ENCODE results near the gene MDM2. TPM values are rescaled to one million over a fixed set of nuclear protein-coding genes. Genes with fewer than 3 reads are reported as not detected.
A peak's percentile ranks its signal among the peaks of the same experiment; 100 is the strongest.

Gene MDM2
- 21.8 TPM for total RNA-seq

GRCh38 chr12:68807576-68808387 is at the start of gene MDM2:
MDM2 (plus strand) TSS chr12:68808177; CDS start chr12:68808478, 301 bp downstream.
- DNase-seq (ENCODE audit: low read depth in 2 of 3, low spot score in 2 of 3) = peak; percentile 97

- DNase-seq (ENCODE audit: low read depth in 2 of 3, low spot score in 2 of 3) = no peak
These were observed 48.1 kb upstream of the MDM2 start for GRCh38 chr12:68759852-68760251.

DNA sequence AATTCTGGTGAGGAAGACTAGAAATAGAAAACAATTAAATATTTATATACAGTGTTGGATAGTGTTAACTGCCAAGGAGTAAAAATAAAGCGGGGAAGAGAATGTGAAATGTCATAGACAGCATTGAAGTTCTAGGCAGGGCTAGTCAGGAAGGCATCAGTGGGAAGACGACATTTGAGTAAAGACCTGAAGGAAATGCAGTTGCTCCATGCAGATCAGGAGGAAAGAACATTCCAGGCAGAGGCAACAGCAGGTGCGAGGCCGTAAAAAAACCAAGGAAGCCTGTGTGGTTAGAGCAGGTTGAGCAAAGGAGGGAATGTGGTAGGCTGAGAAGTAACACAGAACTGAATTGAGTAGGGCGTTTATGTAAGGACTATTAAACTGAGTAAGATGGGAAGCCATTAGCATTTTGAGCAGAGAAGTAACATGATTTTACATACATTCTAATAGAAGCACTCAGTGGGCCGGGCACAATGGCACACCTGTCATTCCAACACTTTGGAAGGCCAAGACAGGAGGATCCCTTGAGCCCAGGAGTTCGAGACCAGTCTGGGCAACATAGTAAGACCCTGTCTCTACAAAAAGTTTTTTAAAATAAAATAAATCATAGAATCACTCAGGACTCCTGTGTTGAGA is 47.1 kb upstream of the MDM2 start:
- DNase-seq (ENCODE audit: low read depth in 2 of 3, low spot score in 2 of 3) = no peak

DNA sequence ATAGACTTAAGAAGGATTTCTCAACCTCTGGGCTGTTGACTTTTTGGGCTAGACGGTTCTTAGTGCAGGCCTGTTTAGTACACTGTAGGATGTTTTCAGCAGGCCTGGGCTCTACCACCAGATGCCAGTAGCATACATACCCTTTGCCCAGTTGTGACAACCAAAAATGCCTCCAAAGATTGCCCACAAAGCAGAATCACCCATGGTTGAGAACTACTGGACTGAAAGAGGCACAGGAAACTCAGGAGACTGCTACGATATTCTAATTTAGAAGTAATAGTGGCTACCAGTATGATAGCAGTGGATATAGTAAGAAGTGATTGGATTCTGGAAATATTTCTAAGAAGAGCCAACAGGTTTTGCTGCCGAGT is 46.5 kb upstream of the MDM2 start:
- no peak for DNase-seq (ENCODE audit: low read depth in 2 of 3, low spot score in 2 of 3)

DNA sequence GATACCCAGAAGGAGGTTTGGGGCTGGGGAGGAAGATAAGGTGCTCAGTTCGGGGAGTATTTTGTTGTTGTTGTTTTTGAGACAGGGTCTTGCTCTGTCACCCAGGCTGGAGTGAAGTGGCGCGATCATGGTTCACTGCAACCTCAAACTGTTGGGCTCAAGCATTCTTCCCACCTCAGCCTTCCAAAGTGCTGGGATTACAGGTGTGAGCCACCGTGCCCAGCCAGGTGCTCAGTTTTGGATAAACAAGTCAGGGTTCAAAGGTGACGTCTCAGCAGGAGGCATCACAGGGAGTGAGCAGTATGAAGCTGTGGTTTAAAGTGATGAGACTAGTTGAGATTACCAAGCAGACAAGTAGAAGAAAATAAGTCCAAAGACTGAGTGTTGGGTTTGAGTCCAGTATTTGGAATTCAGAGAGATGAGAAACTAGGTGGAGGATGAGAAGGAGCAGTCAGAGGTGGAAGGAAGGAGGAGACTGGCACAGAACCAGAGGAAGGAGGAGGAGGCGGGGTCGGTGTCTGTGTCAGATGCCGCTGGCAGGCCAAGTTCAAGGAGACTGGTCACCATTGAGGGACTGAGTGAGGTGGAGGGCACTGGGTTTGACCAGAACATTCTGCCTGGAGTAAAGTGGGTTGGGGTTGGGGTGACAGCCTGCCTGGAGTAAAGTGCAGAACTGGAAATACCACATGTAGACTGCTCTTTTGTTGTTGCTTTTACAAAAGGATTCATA is 45.9 kb upstream of the MDM2 start:
- DNase-seq (ENCODE audit: low read depth in 2 of 3, low spot score in 2 of 3) = no peak

- DNase-seq (ENCODE audit: low read depth in 2 of 3, low spot score in 2 of 3) = no peak
These were observed 45.3 kb upstream of the MDM2 start for GRCh38 chr12:68762691-68763090.

- DNase-seq (ENCODE audit: low read depth in 2 of 3, low spot score in 2 of 3) = no peak
These were observed 42.3 kb upstream of the MDM2 start for GRCh38 chr12:68765696-68766095.

GRCh38 chr12:68766646-68767045 is 41.3 kb upstream of the MDM2 start:
- DNase-seq (ENCODE audit: low read depth in 2 of 3, low spot score in 2 of 3) = no peak

DNA sequence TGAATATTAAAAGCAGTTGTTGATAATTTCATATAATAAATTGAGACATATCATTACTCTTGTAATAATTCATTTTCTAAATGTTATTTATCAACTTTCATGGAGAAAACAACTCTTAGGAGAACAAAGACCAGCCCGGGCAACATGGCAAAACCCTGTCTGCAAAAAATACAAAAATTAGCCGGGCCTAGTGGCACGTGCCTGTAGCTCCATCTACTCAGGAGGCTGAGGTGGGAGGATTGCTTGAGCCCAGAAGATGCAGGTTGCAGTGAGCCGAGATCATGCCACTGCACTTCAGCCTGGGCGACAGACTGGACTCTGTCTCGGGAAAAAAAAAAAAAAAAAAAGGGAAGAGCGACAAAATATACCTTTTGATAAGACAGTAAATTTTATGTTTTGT is 40.8 kb upstream of the MDM2 start:
- DNase-seq (ENCODE audit: low read depth in 2 of 3, low spot score in 2 of 3) = no peak

GRCh38 chr12:68768431-68768939 is 39.5 kb upstream of the MDM2 start:
- no peak for DNase-seq (ENCODE audit: low read depth in 2 of 3, low spot score in 2 of 3)

DNA sequence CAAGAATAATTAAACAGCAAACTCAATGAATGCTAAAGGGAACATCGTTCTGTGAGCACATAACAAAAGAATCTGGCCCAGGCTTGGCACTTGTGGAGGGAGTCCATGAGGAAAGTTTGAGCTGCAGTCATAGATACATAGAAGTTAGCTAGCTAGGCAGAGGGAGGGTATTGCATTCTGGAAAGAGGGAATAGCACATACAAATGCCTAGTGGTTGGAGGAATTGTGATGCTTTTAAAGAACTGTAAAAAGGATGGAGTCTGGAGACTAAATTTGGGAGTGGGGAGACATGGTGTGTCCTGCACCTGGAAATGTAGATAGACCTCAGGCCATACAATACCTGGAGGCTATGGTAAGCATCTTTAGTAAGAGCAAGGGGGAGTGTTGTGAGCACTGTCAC is 38.0 kb upstream of the MDM2 start:
- DNase-seq (ENCODE audit: low read depth in 2 of 3, low spot score in 2 of 3) = no peak

DNA sequence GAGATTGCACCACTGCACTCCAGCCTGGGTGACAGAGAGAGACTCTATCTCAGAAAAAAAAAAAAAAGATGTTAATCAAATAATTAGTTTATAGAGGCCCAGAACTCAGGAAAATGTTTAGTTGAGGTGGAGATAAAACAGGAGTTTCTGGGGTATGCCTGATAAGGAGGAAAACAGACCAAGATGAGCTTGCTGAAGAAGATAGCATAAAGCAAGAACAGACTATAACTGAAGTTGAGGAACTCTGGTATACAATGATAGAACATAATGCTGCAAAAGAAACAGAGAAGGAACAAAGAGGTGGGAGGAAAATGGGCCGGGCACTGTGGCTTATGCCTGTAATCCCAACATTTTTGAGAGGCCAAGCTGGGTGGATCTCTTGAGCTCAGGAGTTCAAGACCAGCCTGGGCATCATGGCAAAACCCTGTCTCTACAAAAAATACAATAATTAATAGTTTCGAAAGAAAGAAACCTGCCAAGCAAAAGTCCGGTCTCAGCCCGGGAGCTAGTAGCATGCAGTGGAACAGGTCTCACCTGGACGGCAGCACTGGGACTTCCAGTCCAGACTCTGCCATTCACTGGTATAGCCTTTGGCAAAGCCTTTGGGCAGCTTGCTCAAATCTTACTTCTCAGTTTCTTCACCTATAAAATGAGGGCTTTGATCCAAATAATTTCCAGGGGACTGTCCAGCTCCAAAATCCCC is 36.6 kb upstream of the MDM2 start:
- no peak for DNase-seq (ENCODE audit: low read depth in 2 of 3, low spot score in 2 of 3)

DNA sequence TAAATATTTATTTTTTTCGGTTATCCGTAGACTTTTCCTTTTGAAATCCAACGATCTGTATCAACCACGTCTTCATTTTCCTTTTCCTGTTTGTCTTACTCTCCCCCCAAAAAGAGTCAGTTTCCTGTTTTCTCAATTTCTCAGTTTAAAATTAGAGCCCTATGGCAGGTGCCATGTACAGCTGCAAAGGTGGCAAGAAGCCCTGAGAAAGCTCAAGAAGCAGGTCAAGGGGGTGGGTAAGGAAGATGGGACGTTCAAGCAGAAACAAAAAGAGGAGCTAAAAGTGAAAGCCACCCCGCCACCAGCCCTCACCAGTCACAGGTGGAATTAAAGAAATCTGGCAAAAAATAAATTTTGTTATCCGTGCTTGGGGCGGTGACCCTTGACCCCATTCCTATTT is 35.3 kb upstream of the MDM2 start:
- no peak for DNase-seq (ENCODE audit: low read depth in 2 of 3, low spot score in 2 of 3)

DNA sequence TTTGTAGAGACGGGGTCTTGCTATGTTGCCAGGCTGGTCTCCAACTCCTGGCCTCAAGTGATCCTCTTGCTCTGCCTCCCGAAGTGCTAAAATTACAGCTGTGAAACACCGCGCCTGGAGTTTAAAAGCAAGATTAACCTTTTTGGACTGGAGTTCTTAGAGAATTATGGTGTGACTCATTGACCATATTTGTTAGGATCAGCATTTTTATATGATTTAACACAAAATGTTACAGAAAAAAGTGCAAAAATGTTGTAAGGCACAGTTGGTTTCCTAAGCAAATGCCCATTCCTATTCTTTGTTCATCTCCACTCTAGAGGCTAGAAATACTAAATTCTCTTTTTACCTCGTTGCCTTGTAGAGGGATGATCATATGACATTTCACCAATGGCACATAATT is 34.4 kb upstream of the MDM2 start:
- no peak for DNase-seq (ENCODE audit: low read depth in 2 of 3, low spot score in 2 of 3)

DNA sequence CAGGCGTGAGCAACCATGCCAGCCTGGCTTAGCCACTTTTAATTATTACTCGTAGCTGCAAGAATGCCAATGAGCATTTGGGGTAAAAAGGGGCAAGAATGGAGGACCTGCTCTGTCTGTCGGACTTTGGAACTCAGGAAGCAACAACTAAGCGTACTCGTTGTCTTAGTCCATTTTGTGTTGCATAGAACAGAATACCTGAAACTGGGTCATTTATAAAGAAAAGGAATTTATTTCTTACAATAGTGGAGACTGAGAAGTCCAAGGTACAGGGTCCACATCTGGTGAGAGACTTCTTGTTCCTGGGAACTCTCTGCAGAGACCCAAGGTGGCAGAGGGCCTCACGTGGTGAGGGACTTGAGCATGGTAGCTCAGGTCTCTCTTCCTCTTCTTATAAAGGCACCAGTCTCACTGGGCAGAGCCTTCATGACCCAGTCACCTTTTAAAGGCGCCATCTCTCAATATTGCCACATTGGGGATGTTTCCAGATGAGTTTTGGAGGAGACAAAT is 32.8 kb upstream of the MDM2 start:
- no peak for DNase-seq (ENCODE audit: low read depth in 2 of 3, low spot score in 2 of 3)

- no peak for DNase-seq (ENCODE audit: low read depth in 2 of 3, low spot score in 2 of 3)
These were observed 30.9 kb upstream of the MDM2 start for GRCh38 chr12:68776976-68777610.

DNA sequence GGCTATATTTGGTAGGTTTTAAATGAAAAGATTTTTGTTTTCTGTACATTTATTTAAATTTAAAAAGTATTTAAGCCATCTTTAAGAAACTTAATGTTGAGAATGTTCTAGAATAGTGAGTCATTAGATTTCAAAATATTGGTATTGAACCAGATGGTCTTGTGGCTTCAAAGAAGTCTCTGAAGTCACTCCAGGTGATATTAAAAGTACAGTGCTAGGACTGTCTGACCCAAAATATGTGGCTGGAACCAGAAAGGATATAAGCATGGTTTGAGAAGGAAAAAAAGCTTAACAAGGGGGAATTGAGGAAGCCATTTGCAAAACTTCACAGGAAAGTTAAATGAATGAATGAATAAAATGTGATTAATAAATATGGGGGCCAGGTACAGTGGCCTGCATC is 28.7 kb upstream of the MDM2 start:
- no peak for DNase-seq (ENCODE audit: low read depth in 2 of 3, low spot score in 2 of 3)

GRCh38 chr12:68780731-68781130 is 27.2 kb upstream of the MDM2 start:
- no peak for DNase-seq (ENCODE audit: low read depth in 2 of 3, low spot score in 2 of 3)

- DNase-seq (ENCODE audit: low read depth in 2 of 3, low spot score in 2 of 3) = no peak
These were observed 26.2 kb upstream of the MDM2 start for GRCh38 chr12:68781728-68782127.

- DNase-seq (ENCODE audit: low read depth in 2 of 3, low spot score in 2 of 3) = no peak
These were observed 24.0 kb upstream of the MDM2 start for GRCh38 chr12:68784015-68784414.
